Prostate gland (tissue), 2 donors: ENCODE data around the gene MBNL2. TPM values are rescaled to one million over a fixed set of nuclear protein-coding genes. Genes with fewer than 3 reads are reported as not detected.
A peak's percentile ranks its signal among the peaks of the same experiment; 100 is the strongest.

Experiments
- DNase-seq: peaks from one replicate; pipeline ENCODE4 v3.0.0-alpha.2; 2019; ENCODE audit warnings: low spot score
- H3K27ac ChIP-seq, 2 donors: fragments of 200-600 bp; sonication (generic); 2 replicates each; pipeline ENCODE4 v1.5.1; 2017 to 2019
- H3K27me3 ChIP-seq: fragments of 200-600 bp; sonication (generic); replicated peaks from 2 replicates; pipeline ENCODE4 v1.5.1; 2019; ENCODE audit not compliant: insufficient read depth
- H3K36me3 ChIP-seq, 2 donors: fragments of 200-600 bp; sonication (generic); 1 replicate in 1 of 2; 2 replicates in 1 of 2; pipeline versions ENCODE4 v1.5.1 to v1.8.1; 2017 to 2019
- H3K4me1 ChIP-seq: fragments of 200-600 bp; sonication (generic); replicated peaks from 2 replicates; pipeline ENCODE4 v1.5.1; 2019
- H3K4me3 ChIP-seq, 2 donors: fragments of 200-600 bp; sonication (generic); 2 replicates each; pipeline ENCODE4 v1.5.1; 2017 to 2019
- H3K9me3 ChIP-seq: fragments of 200-600 bp; sonication (generic); 2 replicates; pipeline ENCODE4 v1.5.1; 2017
- CTCF ChIP-seq, 4 experiments: fragments of 200-600 bp in 2 of 4; fragments of 450-650 bp in 2 of 4; sonication (generic) in 2 of 4; IDR thresholded peaks; 1 replicate in 3 of 4; 2 replicates in 1 of 4; pipeline ENCODE4 v1.5.1; 2016 to 2019; ENCODE audit warnings: antibody characterized with exemption in 4 of 4, mild to moderate bottlenecking in 2 of 4, moderate library complexity in 2 of 4
- POLR2A ChIP-seq: fragments of 450-650 bp; IDR thresholded peaks from one replicate; pipeline ENCODE4 v1.6.1; 2016; ENCODE audit warnings: antibody characterized with exemption, mild to moderate bottlenecking
- POLR2AphosphoS5 ChIP-seq: sonication (generic); formaldehyde crosslinking; IDR thresholded peaks from one replicate; pipeline ENCODE4 v1.6.1; 2017; ENCODE audit warnings: antibody characterized with exemption
- WGBS: methylation state at CpG from one replicate; pipeline ENCODE4 v1.1.5; 2018; 5-methylcytosine and 5-hydroxymethylcytosine counted together
- intact Hi-C: fragments of 100-400 bp; cut with DNase I; formaldehyde crosslinking; loops from one replicate; pipeline ENCODE4 v1.14.2; 2022
- total RNA-seq, 2 donors: library from RNA; depleted of rRNA; stranded (reverse); fragments of >200 nt; gene quantifications; one replicate each; pipeline ENCODE4 v1.1.0, GENCODE V29; 2016

The MBNL2 gene
- total RNA-seq, 2 donors from 2014 or later, result 59.1 to 85.7 TPM

- DNase-seq, result no peak
- TF ChIP-seq POLR2AphosphoS5, result no peak
- no peak for TF ChIP-seq POLR2A
- TF ChIP-seq CTCF (IDR thresholded peaks at IDR 0.05), result no peak
- Histone ChIP-seq H3K27me3 (no peaks in the 10 kb centered on the region), H3K4me3 (no peak overlapping the region), H3K4me1 (no peaks in the 10 kb centered on the region), H3K36me3 (no peaks in the 10 kb centered on the region), H3K27ac (no peak overlapping the region), H3K9me3 (no peaks in the 10 kb centered on the region)
- intact Hi-C loops, result no loop called here
- 61% methylated on average over 3 of the region's 3 CpGs for WGBS
These were observed 179.3 kb downstream of the MBNL2 start for GRCh38 chr13:97401421-97401820.

- Histone ChIP-seq H3K4me3 (no peak overlapping the region), H3K27ac (no peak overlapping the region), H3K9me3 (no peaks in the 10 kb centered on the region), H3K27me3 (no peaks in the 10 kb centered on the region), H3K36me3 (no peaks in the 10 kb centered on the region), H3K4me1 (no peaks in the 10 kb centered on the region)
- intact Hi-C loops, result no loop called here
- no peak for DNase-seq
- TF ChIP-seq CTCF (IDR thresholded peaks at IDR 0.05) (no peak), POLR2A (no peak), POLR2AphosphoS5 (no peak)
- WGBS, result 75% methylated on average over 3 of the region's 3 CpGs
These were observed 182.0 kb downstream of the MBNL2 start for GRCh38 chr13:97403893-97404750.

DNA sequence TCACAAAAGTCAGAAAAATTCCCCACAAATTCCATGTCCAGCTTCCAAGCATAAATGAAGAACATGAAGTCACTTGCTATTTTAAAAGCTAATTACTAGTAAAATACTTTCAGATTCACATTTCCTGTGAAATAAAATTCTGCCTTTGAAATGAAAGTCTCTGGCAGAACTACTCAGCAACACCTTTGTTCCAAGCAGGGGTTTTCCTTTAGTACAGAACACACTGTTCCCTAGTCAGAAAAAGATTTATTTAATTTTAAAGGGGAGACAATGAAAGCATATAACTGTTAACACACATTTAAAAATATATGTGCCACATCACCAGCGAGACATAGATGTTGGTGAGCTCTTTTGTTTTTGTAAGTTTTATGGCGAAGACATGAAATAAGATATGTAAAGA is 185.4 kb downstream of the MBNL2 start:
- H3K4me3 ChIP-seq, result no peak overlapping the region
- H3K36me3 ChIP-seq, result no peaks in the 10 kb centered on the region
- 47% methylated on average over 2 of the region's 2 CpGs for WGBS
- no peaks in the 10 kb centered on the region for H3K27me3 ChIP-seq
- no peaks in the 10 kb centered on the region for H3K4me1 ChIP-seq
- H3K9me3 ChIP-seq, result no peaks in the 10 kb centered on the region
- no peak for DNase-seq
- H3K27ac ChIP-seq, result peak overlapping the region in 1 of 2 donors; percentile 13
- no peak for TF ChIP-seq CTCF (IDR thresholded peaks at IDR 0.05)
- intact Hi-C loops, result no loop called here

- no peak for TF ChIP-seq POLR2A
- no peak for TF ChIP-seq CTCF (IDR thresholded peaks at IDR 0.05)
- TF ChIP-seq POLR2AphosphoS5, result no peak
- Histone ChIP-seq H3K9me3 (no peaks in the 10 kb centered on the region), H3K27me3 (no peaks in the 10 kb centered on the region), H3K36me3 (no peaks in the 10 kb centered on the region), H3K4me3 (no peak overlapping the region), H3K27ac (no peak overlapping the region), H3K4me1 (no peaks in the 10 kb centered on the region)
- intact Hi-C loops, result no loop called here
- 99% methylated on average over 2 of the region's 2 CpGs for WGBS
- DNase-seq, result no peak
These were observed 186.8 kb downstream of the MBNL2 start for GRCh38 chr13:97408938-97409337.

- TF ChIP-seq CTCF (IDR thresholded peaks at IDR 0.05) (no peak), POLR2A (no peak), POLR2AphosphoS5 (no peak)
- no peak for DNase-seq
- Histone ChIP-seq H3K4me1 (no peaks in the 10 kb centered on the region), H3K36me3 (no peaks in the 10 kb centered on the region), H3K27ac (no peak overlapping the region), H3K4me3 (no peak overlapping the region), H3K9me3 (no peaks in the 10 kb centered on the region), H3K27me3 (no peaks in the 10 kb centered on the region)
- intact Hi-C loops, result no loop called here
- WGBS, result 84% methylated on average over 6 of the region's 6 CpGs
These were observed 189.9 kb downstream of the MBNL2 start for GRCh38 chr13:97411984-97412383.
